ENCODE data around the gene BEST4. TPM values are rescaled to one million over a fixed set of nuclear protein-coding genes. Genes with fewer than 3 reads are reported as not detected.
"Not testable (repeated sequence)": the region's sequence is repeated elsewhere in the genome, so short reads cannot be mapped to it uniquely, and the experiment has no call there.

The BEST4 gene
- total RNA-seq, 1 donor from 2014 or later, result 0.84 TPM

- Histone ChIP-seq H3K9me3 (ENCODE audit: low read depth) (no peaks in the 10 kb centered on the region), H3K27ac (peak within 1 kb of the TSS; percentile 82), H2AFZ (replicated peaks) (peak within 1 kb of the TSS; percentile 83), H3K4me1 (peaks cover 29% of the 10 kb centered on the region), H3K4me3 (peak within 1 kb of the TSS; percentile 75), H3K4me2 (peak within 1 kb of the TSS; percentile 97), H3K27me3 (peaks cover 9% of the 10 kb centered on the region), H3K36me3 (no peaks in the 10 kb centered on the region), H3K79me2 (ENCODE audit: low read depth) (no peaks in the 10 kb centered on the region), H3K9ac (no peak within 1 kb of the TSS), H4K20me1 (ENCODE audit: low read depth) (peaks cover 14% of the 10 kb centered on the region), H3F3A (ENCODE audit: low read depth) (peaks cover 30% of the 10 kb centered on the region)
- DNase-seq (ENCODE audit: low spot score), result peak; percentile 98
- Mint-ChIP-seq H3K27ac (peak within 1 kb of the TSS; percentile 98), H3K27me3 (ENCODE audit: insufficient read depth, low read depth) (peaks cover 8% of the 10 kb centered on the region), H3K4me1 (peaks cover 26% of the 10 kb centered on the region), H3K36me3 (peaks cover 3% of the 10 kb centered on the region), H3K9me3 (no peaks in the 10 kb centered on the region), H3K4me3 (peak within 1 kb of the TSS; percentile 92)
- peak; percentile 81 for TF ChIP-seq CTCF (IDR thresholded peaks at IDR 0.05)
- TF ChIP-seq EZH2 (IDR thresholded peaks at IDR 0.05), result no peak
These were observed 12.0 kb upstream of the BEST4 start, which contains the start of gene PLK3 for GRCh38 chr1:44799770-44800584. TSS of gene PLK3 (plus strand) at chr1:44800377. CDS start at chr1:44800464, 87 bp downstream.

GRCh38 chr1:44798481-44799365, 10.8 kb upstream of the BEST4 start:
- H3F3A ChIP-seq (ENCODE audit: low read depth), result peaks cover 37% of the 10 kb centered on the region
- no peaks in the 10 kb centered on the region for H3K36me3 ChIP-seq
- Mint-ChIP-seq H3K9me3 (no peaks in the 10 kb centered on the region), H3K4me3 (peak overlapping the region; percentile 92), H3K27ac (peak overlapping the region; percentile 64), H3K27me3 (ENCODE audit: insufficient read depth, low read depth) (peaks cover 10% of the 10 kb centered on the region), H3K36me3 (peaks cover 3% of the 10 kb centered on the region), H3K4me1 (peaks cover 26% of the 10 kb centered on the region)
- H3K4me2 ChIP-seq, result peak overlapping the region; percentile 60
- H3K9ac ChIP-seq, result no peak overlapping the region
- H3K27me3 ChIP-seq, result peaks cover 9% of the 10 kb centered on the region
- no peak overlapping the region for H2AFZ ChIP-seq (replicated peaks)
- H3K27ac ChIP-seq, result no peak overlapping the region
- DNase-seq (ENCODE audit: low spot score), result no peak
- TF ChIP-seq EZH2 (IDR thresholded peaks at IDR 0.05) (no peak), EZH2phosphoT487 (IDR thresholded peaks at IDR 0.05) (no peak), CTCF (IDR thresholded peaks at IDR 0.05) (no peak)
- H3K4me1 ChIP-seq, result peaks cover 29% of the 10 kb centered on the region
- H3K79me2 ChIP-seq (ENCODE audit: low read depth), result no peaks in the 10 kb centered on the region
- peaks cover 14% of the 10 kb centered on the region for H4K20me1 ChIP-seq (ENCODE audit: low read depth)
- no peak overlapping the region for H3K4me3 ChIP-seq
- no peaks in the 10 kb centered on the region for H3K9me3 ChIP-seq (ENCODE audit: low read depth)

GRCh38 chr1:44797886-44798285, 9.9 kb upstream of the BEST4 start:
- not testable (repeated sequence) for H3K9me3 Mint-ChIP-seq; DNase-seq (ENCODE audit: low spot score); H3K27ac ChIP-seq; H3K27me3 ChIP-seq; H3K4me2 ChIP-seq; H3K27ac Mint-ChIP-seq; H3K9ac ChIP-seq; H3K9me3 ChIP-seq (ENCODE audit: low read depth); H3K4me3 Mint-ChIP-seq; H3K4me3 ChIP-seq; H2AFZ ChIP-seq (replicated peaks); H3K79me2 ChIP-seq (ENCODE audit: low read depth); H3K27me3 Mint-ChIP-seq (ENCODE audit: insufficient read depth, low read depth); H3K36me3 Mint-ChIP-seq; H3K36me3 ChIP-seq
- H3K4me1 Mint-ChIP-seq, result peaks cover 24% of the 10 kb centered on the region
- peaks cover 45% of the 10 kb centered on the region for H3F3A ChIP-seq (ENCODE audit: low read depth)
- H4K20me1 ChIP-seq (ENCODE audit: low read depth), result peaks cover 14% of the 10 kb centered on the region
- H3K4me1 ChIP-seq, result peaks cover 32% of the 10 kb centered on the region

All from neural progenitor cell (in vitro differentiated cells).